ENCODE measurements around the gene ERC1. TPM values are rescaled to one million over a fixed set of nuclear protein-coding genes. Genes with fewer than 3 reads are reported as not detected.

ERC1 gene
- total RNA-seq, 4 donors from 2014 or later, result 50.0 to 88.1 (median 59.7) TPM

DNA sequence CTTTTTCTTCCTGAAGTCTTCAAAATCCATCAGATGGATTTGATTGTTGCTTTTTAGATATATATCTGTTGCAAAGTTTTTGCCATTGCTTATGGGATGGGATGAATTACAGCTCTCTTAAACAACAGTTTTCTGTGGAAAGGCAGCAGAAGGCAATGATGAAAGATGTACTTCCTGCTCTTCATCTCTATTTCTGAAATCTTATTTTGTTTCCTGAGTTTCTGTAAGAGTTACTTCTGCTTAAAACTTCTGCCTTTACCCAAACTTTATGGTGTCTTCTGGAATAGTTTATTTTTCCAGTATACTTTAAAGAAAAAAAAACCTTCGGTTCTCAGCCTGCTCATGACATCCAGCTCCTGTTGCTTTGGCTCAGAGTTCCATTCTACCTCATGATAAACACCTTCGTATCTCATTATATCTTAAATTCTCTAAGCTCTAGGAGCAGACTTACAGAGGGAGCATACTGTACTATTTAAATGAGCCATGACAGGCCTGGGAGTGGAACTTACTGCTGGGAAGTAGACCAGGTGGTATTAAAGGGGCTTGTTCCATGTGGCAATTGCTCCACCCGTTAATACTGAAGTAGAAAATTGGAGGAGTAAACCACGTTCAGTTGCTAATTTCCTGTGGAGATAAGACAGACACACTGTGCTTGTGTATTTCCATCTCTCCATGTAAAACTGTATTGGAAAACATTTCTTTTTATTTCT is 314.9 kb downstream of the ERC1 start:
- Histone ChIP-seq H3K9me3 (no peaks in the 10 kb centered on the region), H3K4me1 (peaks cover 4 to 24% (median 11%) of the 10 kb centered on the region in 4 donors), H3K27ac (replicated peaks in 1 of 4) (peak overlapping the region in 1 of 4 donors; percentile 7), H3K27me3 (no peaks in the 10 kb centered on the region), H3K4me3 (no peak overlapping the region), H3K36me3 (peaks cover 0 to 6% (median 0%) of the 10 kb centered on the region in 4 donors)
- TF ChIP-seq POLR2A (IDR thresholded peaks at IDR 0.05; ENCODE audit: low read depth) (no peak), POLR2AphosphoS5 (IDR thresholded peaks at IDR 0.05) (no peak), EP300 (IDR thresholded peaks at IDR 0.05) (no peak)
- TF ChIP-seq, protein P1, sequence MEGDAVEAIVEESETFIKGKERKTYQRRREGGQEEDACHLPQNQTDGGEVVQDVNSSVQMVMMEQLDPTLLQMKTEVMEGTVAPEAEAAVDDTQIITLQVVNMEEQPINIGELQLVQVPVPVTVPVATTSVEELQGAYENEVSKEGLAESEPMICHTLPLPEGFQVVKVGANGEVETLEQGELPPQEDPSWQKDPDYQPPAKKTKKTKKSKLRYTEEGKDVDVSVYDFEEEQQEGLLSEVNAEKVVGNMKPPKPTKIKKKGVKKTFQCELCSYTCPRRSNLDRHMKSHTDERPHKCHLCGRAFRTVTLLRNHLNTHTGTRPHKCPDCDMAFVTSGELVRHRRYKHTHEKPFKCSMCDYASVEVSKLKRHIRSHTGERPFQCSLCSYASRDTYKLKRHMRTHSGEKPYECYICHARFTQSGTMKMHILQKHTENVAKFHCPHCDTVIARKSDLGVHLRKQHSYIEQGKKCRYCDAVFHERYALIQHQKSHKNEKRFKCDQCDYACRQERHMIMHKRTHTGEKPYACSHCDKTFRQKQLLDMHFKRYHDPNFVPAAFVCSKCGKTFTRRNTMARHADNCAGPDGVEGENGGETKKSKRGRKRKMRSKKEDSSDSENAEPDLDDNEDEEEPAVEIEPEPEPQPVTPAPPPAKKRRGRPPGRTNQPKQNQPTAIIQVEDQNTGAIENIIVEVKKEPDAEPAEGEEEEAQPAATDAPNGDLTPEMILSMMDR (IDR thresholded peaks at IDR 0.05), result no peak
- WGBS, result 55% methylated on average over 4 of the region's 4 CpGs
- no peak for DNase-seq (ENCODE audit: extremely low spot score)
- intact Hi-C loops (cut with DNase I), result no loop called here

DNA sequence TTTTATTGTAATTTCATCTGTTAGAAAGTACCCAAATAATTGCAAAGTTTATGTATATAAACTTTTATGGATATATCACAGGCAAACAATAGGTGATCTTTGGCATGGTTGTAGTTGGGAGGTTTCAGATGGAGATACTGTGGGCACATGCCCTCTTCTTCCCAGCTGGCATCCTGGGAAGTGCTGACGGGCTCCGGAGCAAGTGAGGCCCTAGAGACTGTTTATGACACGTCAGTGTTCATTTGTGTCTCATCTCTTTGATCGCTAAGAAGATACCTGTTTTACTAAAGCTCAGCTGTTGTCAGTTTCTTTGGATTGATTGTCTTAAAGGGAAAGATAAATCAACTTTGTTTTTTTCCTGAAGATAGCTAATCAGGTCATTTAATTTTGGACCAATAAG is 315.8 kb downstream of the ERC1 start:
- H3K36me3 ChIP-seq, result peaks cover 0 to 6% (median 0%) of the 10 kb centered on the region in 4 donors
- intact Hi-C loops (cut with DNase I), result no loop called here
- WGBS, result 88% methylated on average over 4 of the region's 4 CpGs
- no peak for DNase-seq (ENCODE audit: extremely low spot score)
- no peaks in the 10 kb centered on the region for H3K9me3 ChIP-seq
- H3K27me3 ChIP-seq, result no peaks in the 10 kb centered on the region
- peaks cover 4 to 26% (median 11%) of the 10 kb centered on the region in 4 donors for H3K4me1 ChIP-seq
- no peak overlapping the region for H3K27ac ChIP-seq (replicated peaks in 1 of 4)
- no peak overlapping the region for H3K4me3 ChIP-seq
- TF ChIP-seq POLR2AphosphoS5 (IDR thresholded peaks at IDR 0.05), result no peak
- TF ChIP-seq, protein P1 (IDR thresholded peaks at IDR 0.05), result no peak
- TF ChIP-seq EP300 (IDR thresholded peaks at IDR 0.05), result no peak
- TF ChIP-seq POLR2A (IDR thresholded peaks at IDR 0.05; ENCODE audit: low read depth), result no peak

DNA sequence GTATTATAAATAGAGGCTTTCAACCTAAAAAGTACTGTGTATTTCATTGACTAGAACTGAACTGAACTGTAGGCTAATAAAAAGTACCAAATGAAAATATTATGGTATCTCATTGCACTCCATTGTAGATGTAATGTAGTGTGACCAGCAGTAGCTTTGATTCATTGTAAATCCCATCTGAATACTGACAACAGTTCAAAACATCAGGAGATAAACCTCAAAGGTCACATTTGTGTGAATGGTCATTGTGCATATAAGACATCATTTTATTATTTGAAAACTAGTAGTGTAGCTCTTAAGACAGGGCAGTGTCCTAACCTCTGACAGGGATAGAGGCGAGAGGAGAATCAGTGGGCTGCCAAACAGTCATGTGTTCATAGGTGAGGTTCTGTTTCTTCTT is 316.8 kb downstream of the ERC1 start:
- DNase-seq (ENCODE audit: extremely low spot score), result no peak
- Histone ChIP-seq H3K9me3 (no peaks in the 10 kb centered on the region), H3K27ac (replicated peaks in 1 of 4) (no peak overlapping the region), H3K4me3 (no peak overlapping the region), H3K36me3 (peaks cover 0 to 6% (median 0%) of the 10 kb centered on the region in 4 donors), H3K27me3 (no peaks in the 10 kb centered on the region), H3K4me1 (peaks cover 4 to 26% (median 11%) of the 10 kb centered on the region in 4 donors)
- intact Hi-C loops (cut with DNase I), result no loop called here
- no peak for TF ChIP-seq POLR2A (IDR thresholded peaks at IDR 0.05; ENCODE audit: low read depth)
- TF ChIP-seq, protein P1 (IDR thresholded peaks at IDR 0.05), result no peak
- no peak for TF ChIP-seq POLR2AphosphoS5 (IDR thresholded peaks at IDR 0.05)
- TF ChIP-seq EP300 (IDR thresholded peaks at IDR 0.05), result no peak
- 95% methylated on average over 1 of the region's 1 CpG for WGBS

DNA sequence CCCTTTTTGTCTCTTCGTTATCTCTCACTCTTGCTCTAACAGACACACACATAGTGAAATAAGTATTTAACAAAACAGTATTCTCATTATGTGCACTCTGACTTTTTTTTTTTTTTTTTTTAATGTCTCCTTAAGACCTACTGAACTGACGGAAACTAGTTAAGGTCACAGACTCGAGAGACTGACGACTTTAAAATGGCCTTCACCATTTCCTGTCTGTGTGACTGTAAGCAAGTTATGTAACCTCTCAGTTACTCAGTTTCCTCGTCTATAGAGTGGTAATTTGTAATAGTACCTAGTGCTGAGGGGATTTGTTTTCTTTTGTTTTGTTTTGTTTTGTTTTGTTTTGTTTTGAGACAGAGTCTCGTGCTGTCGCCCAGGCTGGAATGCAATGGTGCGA is 318.6 kb downstream of the ERC1 start:
- Histone ChIP-seq H3K36me3 (peaks cover 0 to 11% (median 0%) of the 10 kb centered on the region in 4 donors), H3K4me1 (peaks cover 4 to 25% (median 11%) of the 10 kb centered on the region in 4 donors), H3K27me3 (no peaks in the 10 kb centered on the region), H3K27ac (replicated peaks in 1 of 4) (no peak overlapping the region), H3K4me3 (no peak overlapping the region), H3K9me3 (peaks cover 0 to 11% (median 5%) of the 10 kb centered on the region in 4 donors)
- 84% methylated on average over 8 of the region's 8 CpGs for WGBS
- TF ChIP-seq POLR2AphosphoS5 (IDR thresholded peaks at IDR 0.05), result no peak
- TF ChIP-seq EP300 (IDR thresholded peaks at IDR 0.05), result no peak
- DNase-seq (ENCODE audit: extremely low spot score), result no peak
- intact Hi-C loops (cut with DNase I), result no loop called here

DNA sequence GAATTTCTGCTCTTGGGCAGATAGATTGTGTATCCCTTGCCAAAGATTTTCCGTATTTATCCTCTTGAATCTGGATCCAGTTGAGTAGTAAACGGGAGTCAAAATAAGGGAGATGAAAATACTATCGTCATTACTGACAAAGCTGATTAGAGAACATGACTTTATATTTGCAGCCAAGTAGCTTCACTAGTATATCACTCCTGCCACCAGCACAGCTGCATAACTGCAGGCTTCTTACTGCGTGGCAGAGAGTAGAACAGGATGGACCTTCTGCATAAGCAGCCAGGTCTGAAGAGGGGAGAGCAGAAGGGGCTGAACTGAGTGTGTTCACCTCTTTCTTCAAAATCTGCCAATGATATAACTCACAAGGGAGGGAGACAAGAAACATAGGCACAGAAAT is 319.6 kb downstream of the ERC1 start:
- intact Hi-C loops (cut with DNase I), result no loop called here
- H3K36me3 ChIP-seq, result peaks cover 0 to 17% (median 0%) of the 10 kb centered on the region in 4 donors
- H3K9me3 ChIP-seq, result peaks cover 0 to 16% (median 7%) of the 10 kb centered on the region in 4 donors
- WGBS, result 76% methylated on average over 4 of the region's 4 CpGs
- no peak for DNase-seq (ENCODE audit: extremely low spot score)
- no peak overlapping the region for H3K4me3 ChIP-seq
- H3K27me3 ChIP-seq, result no peaks in the 10 kb centered on the region
- peaks cover 0 to 15% (median 5%) of the 10 kb centered on the region in 4 donors for H3K4me1 ChIP-seq
- H3K27ac ChIP-seq (replicated peaks in 1 of 4), result no peak overlapping the region
- TF ChIP-seq EP300 (IDR thresholded peaks at IDR 0.05) (no peak), POLR2A (IDR thresholded peaks at IDR 0.05; ENCODE audit: low read depth) (no peak), POLR2AphosphoS5 (IDR thresholded peaks at IDR 0.05) (no peak)
- TF ChIP-seq, protein P1 (IDR thresholded peaks at IDR 0.05), result no peak

Measured in esophagus muscularis mucosa (tissue), 4 donors.